ENCODE measurements around the gene ARHGEF28.

- TF ChIP-seq GABPA (IDR thresholded peaks at IDR 0.05; ENCODE audit: low read depth) = no peak
- TF ChIP-seq POLR2AphosphoS5 (IDR thresholded peaks at IDR 0.05; ENCODE audit: low read depth) = no peak
These were observed 309.7 kb downstream of the ARHGEF28 start for GRCh38 chr5:73935719-73936118.

Data from HL-60 (cell line).